HepG2 (cell line): ENCODE results near the gene SLC9A9. TPM values are rescaled to one million over a fixed set of nuclear protein-coding genes. Genes with fewer than 3 reads are reported as not detected.

Experiments
- FOSL1 ChIP-seq: sonication (generic); formaldehyde crosslinking; IDR thresholded peaks from 2 replicates; pipeline ENCODE4 v1.9.0; 2021; ENCODE audit warnings: missing genetic modification reagents, borderline replicate concordance
- LRRFIP1 ChIP-seq: sonication (generic); formaldehyde crosslinking; conservative IDR thresholded peaks from 2 replicates; pipeline ENCODE4 v1.4.0; 2020; ENCODE audit warnings: missing genetic modification reagents
- PREB ChIP-seq: sonication (generic); formaldehyde crosslinking; IDR thresholded peaks from 2 replicates; pipeline ENCODE4 v1.4.0; 2020; ENCODE audit warnings: missing genetic modification reagents
- ZNF609 ChIP-seq: sonication (generic); formaldehyde crosslinking; IDR thresholded peaks from 2 replicates; pipeline ENCODE4 v1.4.0; 2020; ENCODE audit warnings: mild to moderate bottlenecking, missing genetic modification reagents, borderline replicate concordance
- ZNF740 ChIP-seq: sonication (generic); formaldehyde crosslinking; IDR thresholded peaks from 2 replicates; pipeline ENCODE4 v1.4.0; 2020; ENCODE audit warnings: missing genetic modification reagents
- polyA plus RNA-seq, 8 experiments: library from polyadenylated mRNA; depleted of rRNA in 3 of 8; stranded (reverse) in 7 of 8; unstranded in 1 of 8; fragments of >200 nt; fragmentation: Illumina TruSeq in 4 of 8; extraction: Trizol in 4 of 8; gene quantifications; 2 replicates each; pipeline versions ENCODE4 v1.2.1 to v1.2.3, GENCODE V29; 2011 to 2016; ENCODE audit warnings: low read depth in 4 of 8, missing spikeins in 1 of 8, mixed read lengths in 1 of 8; ENCODE audit not compliant: insufficient read depth in 1 of 8
- total RNA-seq, 5 experiments: library from RNA; depleted of rRNA; stranded (reverse); fragments of >200 nt; fragmentation: Illumina TruSeq; extraction: Trizol; gene quantifications; 2 replicates each; pipeline ENCODE4 v1.2.3, GENCODE V29; 2016; ENCODE audit warnings: low read depth in 1 of 5

The SLC9A9 gene
- total and polyA plus RNA-seq, 2 of the 13 experiments (the other 11 are each of a cell fraction or from before 2014, with no cell fraction given), result not detected

- no peak for TF ChIP-seq LRRFIP1
- TF ChIP-seq ZNF740 (CRISPR knock-in tag), result no peak
- TF ChIP-seq FOSL1, result no peak
- no peak for TF ChIP-seq PREB
- TF ChIP-seq ZNF609 (CRISPR knock-in tag), result no peak
These were observed 322.2 kb downstream of the SLC9A9 start (continued) for GRCh38 chr3:143526011-143526545.
